Spleen (tissue), 7 donors: ENCODE data around the gene DAPK1.

Experiments used
- CTCF ChIP-seq, 11 experiments: fragments of 200-600 bp in 7 of 11; fragments of 450-650 bp in 4 of 11; sonication (generic) in 4 of 11; IDR thresholded peaks in 8 of 11; conservative IDR thresholded peaks in 3 of 11; 1 replicate in 7 of 11; 2 replicates in 4 of 11; pipeline versions ENCODE4 v1.4.0 to v1.8.0; 2016 to 2021; ENCODE audit warnings: antibody characterized with exemption in 11 of 11, inconsistent platforms in 4 of 11, mild to moderate bottlenecking in 1 of 11
- POLR2A ChIP-seq, 3 donors: fragments of 450-650 bp; IDR thresholded peaks; one replicate each; pipeline ENCODE4 v1.5.1; 2017; ENCODE audit warnings: antibody characterized with exemption in 3 of 3, mild to moderate bottlenecking in 1 of 3
- donor health status: DM: no; HTN: no; CAD: no; lungs with moderate emphysema.
- donor health status: DM: no; HTN: no; CAD: no.
- donor health status: DM: no; HTN: no; CAD: no.

- TF ChIP-seq POLR2A (IDR thresholded peaks at IDR 0.05), result no peak
- no peak for TF ChIP-seq CTCF (IDR thresholded peaks at IDR 0.05 in 8 of 11, conservative IDR thresholded peaks at IDR 0.05 in 3 of 11)
Measured at GRCh38 chr9:87497080-87497603, 525 bp upstream of the DAPK1 start.
